Superior temporal gyrus (tissue), 1 donor: ENCODE results near the gene FGF2.

Experiments
- DNase-seq: peaks from one replicate; pipeline ENCODE4 v3.0.0-alpha.2; 2016; ENCODE audit errors: extremely low spot score

Gene FGF2

GRCh38 chr4:122890147-122890795 is 63.6 kb downstream of the FGF2 start:
- no peak for DNase-seq

- no peak for DNase-seq
These were observed 68.2 kb downstream of the FGF2 start for GRCh38 chr4:122894827-122895226.

GRCh38 chr4:122895336-122895995 is 68.8 kb downstream of the FGF2 start:
- DNase-seq = no peak

- no peak for DNase-seq
These were observed 69.6 kb downstream of the FGF2 start for GRCh38 chr4:122896270-122896669.

GRCh38 chr4:122898370-122899150 is 71.9 kb downstream of the FGF2 start:
- no peak for DNase-seq

DNA sequence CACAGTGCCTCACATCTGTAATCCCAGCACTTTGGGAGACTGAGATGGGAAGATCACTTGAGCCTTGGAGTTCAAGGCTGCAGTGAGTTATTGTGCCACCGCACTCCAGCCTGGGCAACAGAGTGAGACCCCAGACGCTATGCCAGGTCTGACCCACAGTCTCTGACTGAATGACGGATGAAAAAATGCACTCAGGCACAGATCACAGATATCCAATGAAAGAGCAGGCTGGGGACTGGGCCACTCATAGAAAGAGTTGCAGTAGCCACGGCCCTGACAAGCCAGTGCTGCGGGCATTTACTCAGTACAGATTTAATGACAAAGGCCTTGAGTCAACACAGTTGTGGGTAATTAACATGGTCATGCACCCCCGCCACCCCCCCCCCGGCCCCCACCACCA is 73.1 kb downstream of the FGF2 start:
- DNase-seq = no peak

GRCh38 chr4:122900314-122900713 is 73.7 kb downstream of the FGF2 start:
- no peak for DNase-seq

GRCh38 chr4:122901247-122902010 is 74.8 kb downstream of the FGF2 start:
- no peak for DNase-seq

GRCh38 chr4:122903766-122904288 is 77.2 kb downstream of the FGF2 start:
- DNase-seq = no peak

DNA sequence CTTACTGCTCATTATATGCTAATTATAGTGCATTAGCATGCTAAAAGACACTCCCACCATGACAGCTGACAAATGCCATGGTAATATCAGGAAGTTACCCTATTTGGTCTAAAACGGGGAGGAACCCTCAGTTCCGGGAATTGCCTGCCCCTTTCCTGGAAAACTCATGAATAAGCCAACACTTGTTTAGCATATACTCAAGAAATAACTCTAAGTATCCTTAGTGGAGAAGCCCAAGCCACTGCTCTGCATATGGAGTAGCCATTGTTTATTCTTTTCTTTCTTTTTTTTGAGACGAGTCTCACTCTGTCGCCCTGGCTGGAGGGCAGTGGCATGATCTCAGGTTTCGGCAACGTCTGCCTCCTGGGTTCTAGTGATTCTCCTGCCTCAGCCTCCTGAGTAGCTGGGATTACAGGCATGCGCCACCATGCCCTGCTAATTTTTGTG is 80.3 kb downstream of the FGF2 start:
- no peak for DNase-seq

DNA sequence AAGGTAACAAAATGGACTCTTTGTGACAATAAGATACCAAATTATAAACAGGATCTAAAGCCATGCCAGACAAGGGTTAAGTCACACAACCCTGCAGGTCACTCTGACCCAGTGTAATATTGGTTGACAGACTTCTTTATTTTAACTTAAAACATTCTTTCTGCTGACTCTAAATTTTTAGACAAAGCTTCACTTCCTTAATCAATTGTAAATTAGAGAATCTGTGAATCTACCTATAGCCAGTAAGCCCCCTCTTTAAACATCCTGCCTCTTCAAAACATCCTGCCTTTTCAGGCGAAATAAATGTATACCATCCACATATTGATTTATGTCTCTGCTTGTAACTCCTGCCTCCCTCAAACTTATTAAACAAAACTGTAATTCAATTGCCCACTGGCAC is 81.6 kb downstream of the FGF2 start:
- no peak for DNase-seq

- no peak for DNase-seq
These were observed 83.1 kb downstream of the FGF2 start for GRCh38 chr4:122909683-122910082.

DNA sequence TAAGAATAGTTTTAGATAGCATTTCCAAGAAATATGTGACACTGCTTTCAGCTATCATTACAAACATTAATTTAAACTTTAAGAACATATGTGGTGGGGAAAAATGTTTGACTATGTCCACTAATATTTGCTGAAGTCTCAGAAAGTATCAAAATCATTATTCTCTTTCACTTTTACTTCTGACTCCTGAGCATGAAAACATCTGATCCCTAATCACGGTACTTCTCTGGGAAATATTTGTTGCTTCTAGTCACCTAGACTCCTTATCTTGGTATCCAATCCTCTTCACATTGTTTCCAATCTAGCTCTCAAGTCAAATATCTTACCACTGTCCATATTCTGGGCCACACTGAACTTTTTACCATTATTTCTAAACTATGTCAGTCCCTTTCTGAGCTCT is 85.0 kb downstream of the FGF2 start:
- no peak for DNase-seq

- no peak for DNase-seq
These were observed 86.4 kb downstream of the FGF2 start for GRCh38 chr4:122912810-122913575.

- DNase-seq = no peak
These were observed 87.8 kb downstream of the FGF2 start for GRCh38 chr4:122914292-122914904.

GRCh38 chr4:122914938-122915337 is 88.3 kb downstream of the FGF2 start:
- DNase-seq = no peak

GRCh38 chr4:122917731-122918130 is 91.1 kb downstream of the FGF2 start:
- no peak for DNase-seq

- no peak for DNase-seq
These were observed 93.8 kb downstream of the FGF2 start for GRCh38 chr4:122920473-122920872.

DNA sequence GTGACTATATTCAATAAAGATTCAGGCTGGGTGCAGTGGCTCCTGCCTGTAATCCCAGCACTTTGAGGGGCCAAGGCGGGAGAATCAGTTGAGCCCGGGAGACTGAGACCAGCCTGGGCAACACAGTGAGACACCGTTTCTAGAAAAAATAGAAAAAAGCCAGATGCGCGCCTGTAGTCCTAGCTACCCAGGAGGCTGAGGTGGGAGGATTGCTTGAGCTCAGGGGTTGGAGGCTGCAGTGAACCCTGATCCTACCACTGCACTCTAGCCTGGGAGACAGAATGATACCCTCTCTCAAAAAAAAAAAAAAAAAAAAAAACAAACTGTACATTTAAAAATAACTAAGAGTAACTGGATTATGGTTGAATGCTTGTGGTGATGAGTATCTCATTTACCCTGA is 94.7 kb downstream of the FGF2 start:
- DNase-seq = no peak
